Muscle layer of colon (tissue), 2 donors: ENCODE results near the gene NEO1.

ENCODE experiments used
- H3K27ac ChIP-seq: one replicate; pipeline ENCODE4 v1.7.0; 2013; ENCODE audit warnings: low read depth, mild to moderate bottlenecking, low read length, moderate library complexity
- H3K27me3 ChIP-seq, 2 donors: one replicate each; pipeline ENCODE4 v1.7.0; 2013; ENCODE audit warnings: low read length in 2 of 2, mild to moderate bottlenecking in 2 of 2; ENCODE audit not compliant: insufficient read depth in 2 of 2, control insufficient read depth in 1 of 2
- H3K36me3 ChIP-seq: one replicate; pipeline ENCODE4 v1.7.0; 2013; ENCODE audit warnings: mild to moderate bottlenecking, low read length; ENCODE audit not compliant: insufficient read depth
- H3K4me1 ChIP-seq: one replicate; pipeline ENCODE4 v1.7.0; 2013; ENCODE audit warnings: mild to moderate bottlenecking, low read length; ENCODE audit not compliant: insufficient read depth
- H3K4me3 ChIP-seq, 2 donors: one replicate each; pipeline ENCODE4 v1.7.0; 2013; ENCODE audit warnings: low read length in 2 of 2, low read depth in 1 of 2, mild to moderate bottlenecking in 1 of 2, moderate library complexity in 1 of 2
- H3K9ac ChIP-seq: one replicate; pipeline ENCODE4 v1.7.0; 2013; ENCODE audit warnings: low read length
- H3K9me3 ChIP-seq: one replicate; pipeline ENCODE4 v1.7.0; 2013; ENCODE audit warnings: mild to moderate bottlenecking, low read length
- donor health status: abdominal sarcoma.
- donor health status: Adenocarcinoma of cecum.

Gene NEO1

GRCh38 chr15:73034221-73034620 lies 18.0 kb upstream of the NEO1 start:
- H3K36me3 ChIP-seq, result no peaks in the 10 kb centered on the region
- no peak overlapping the region for H3K4me3 ChIP-seq
- H3K9ac ChIP-seq, result no peak overlapping the region
- H3K9me3 ChIP-seq, result no peaks in the 10 kb centered on the region
- H3K27me3 ChIP-seq, result no peaks in the 10 kb centered on the region
- no peak overlapping the region for H3K27ac ChIP-seq
- no peaks in the 10 kb centered on the region for H3K4me1 ChIP-seq

GRCh38 chr15:73035221-73035620 lies 17.0 kb upstream of the NEO1 start:
- Histone ChIP-seq H3K36me3 (no peaks in the 10 kb centered on the region), H3K9ac (no peak overlapping the region)

GRCh38 chr15:73038220-73038619 lies 14.0 kb upstream of the NEO1 start:
- Histone ChIP-seq H3K9ac (no peak overlapping the region), H3K27ac (no peak overlapping the region), H3K36me3 (no peaks in the 10 kb centered on the region), H3K4me1 (no peaks in the 10 kb centered on the region), H3K27me3 (no peaks in the 10 kb centered on the region), H3K4me3 (no peak overlapping the region), H3K9me3 (no peaks in the 10 kb centered on the region)

More at GRCh38 chr15:73035221-73035620, 17.0 kb upstream of the NEO1 start:
- H3K9me3 ChIP-seq, result no peaks in the 10 kb centered on the region
- H3K27ac ChIP-seq, result no peak overlapping the region
- no peaks in the 10 kb centered on the region for H3K27me3 ChIP-seq
- H3K4me1 ChIP-seq, result no peaks in the 10 kb centered on the region
- H3K4me3 ChIP-seq, result no peak overlapping the region

- H3K36me3 ChIP-seq, result no peaks in the 10 kb centered on the region
- no peak overlapping the region for H3K9ac ChIP-seq
- H3K27me3 ChIP-seq, result no peaks in the 10 kb centered on the region
- no peaks in the 10 kb centered on the region for H3K9me3 ChIP-seq
- no peak overlapping the region for H3K4me3 ChIP-seq
- H3K4me1 ChIP-seq, result peaks cover 4% of the 10 kb centered on the region
- no peak overlapping the region for H3K27ac ChIP-seq
These were observed 6.2 kb upstream of the NEO1 start for GRCh38 chr15:73046073-73046472.

GRCh38 chr15:73047882-73048281 lies 4.4 kb upstream of the NEO1 start:
- Histone ChIP-seq H3K27ac (no peak overlapping the region), H3K9me3 (no peaks in the 10 kb centered on the region), H3K27me3 (no peaks in the 10 kb centered on the region), H3K9ac (no peak overlapping the region), H3K4me1 (peaks cover 5% of the 10 kb centered on the region), H3K36me3 (no peaks in the 10 kb centered on the region), H3K4me3 (no peak overlapping the region)

GRCh38 chr15:73048624-73049295 lies 3.5 kb upstream of the NEO1 start:
- no peak overlapping the region for H3K27ac ChIP-seq
- no peak overlapping the region for H3K4me3 ChIP-seq
- peaks cover 5% of the 10 kb centered on the region for H3K4me1 ChIP-seq
- H3K9me3 ChIP-seq, result no peaks in the 10 kb centered on the region
- no peaks in the 10 kb centered on the region for H3K36me3 ChIP-seq
- H3K9ac ChIP-seq, result no peak overlapping the region
- H3K27me3 ChIP-seq, result no peaks in the 10 kb centered on the region

GRCh38 chr15:73049564-73050215 lies 2.6 kb upstream of the NEO1 start:
- Histone ChIP-seq H3K36me3 (no peaks in the 10 kb centered on the region), H3K27ac (no peak overlapping the region), H3K9ac (no peak overlapping the region), H3K9me3 (no peaks in the 10 kb centered on the region), H3K4me3 (no peak overlapping the region), H3K4me1 (peaks cover 5% of the 10 kb centered on the region), H3K27me3 (no peaks in the 10 kb centered on the region)

GRCh38 chr15:73050561-73051295 lies 1.5 kb upstream of the NEO1 start:
- peak overlapping the region; percentile 85 for H3K27ac ChIP-seq
- peak overlapping the region; percentile 61 to 75 for H3K4me3 ChIP-seq
- no peaks in the 10 kb centered on the region for H3K9me3 ChIP-seq
- no peaks in the 10 kb centered on the region for H3K36me3 ChIP-seq
- peaks cover 5% of the 10 kb centered on the region for H3K4me1 ChIP-seq
- H3K9ac ChIP-seq, result peak overlapping the region; percentile 31
- H3K27me3 ChIP-seq, result no peaks in the 10 kb centered on the region

- no peaks in the 10 kb centered on the region for H3K27me3 ChIP-seq
- H3K9ac ChIP-seq, result peak overlapping the region; percentile 31
- H3K4me1 ChIP-seq, result peaks cover 5% of the 10 kb centered on the region
- H3K4me3 ChIP-seq, result peak overlapping the region; percentile 61 to 75
- no peaks in the 10 kb centered on the region for H3K9me3 ChIP-seq
- peak overlapping the region; percentile 88 for H3K27ac ChIP-seq
- no peaks in the 10 kb centered on the region for H3K36me3 ChIP-seq
These were observed 864 bp upstream of the NEO1 start for GRCh38 chr15:73051391-73051806.

- Histone ChIP-seq H3K27me3 (no peaks in the 10 kb centered on the region), H3K36me3 (no peaks in the 10 kb centered on the region), H3K4me3 (peak overlapping the region; percentile 50 to 79), H3K9me3 (no peaks in the 10 kb centered on the region), H3K4me1 (peaks cover 5% of the 10 kb centered on the region), H3K27ac (peak overlapping the region; percentile 64), H3K9ac (peak overlapping the region; percentile 51)
These were observed 562 bp downstream of the NEO1 start for GRCh38 chr15:73052653-73053397.

- Histone ChIP-seq H3K4me3 (peak overlapping the region; percentile 50 to 79), H3K4me1 (peaks cover 5% of the 10 kb centered on the region), H3K27me3 (no peaks in the 10 kb centered on the region), H3K36me3 (no peaks in the 10 kb centered on the region), H3K27ac (peak overlapping the region; percentile 64), H3K9ac (peak overlapping the region; percentile 51), H3K9me3 (no peaks in the 10 kb centered on the region)
These were observed 1.1 kb downstream of the NEO1 start for GRCh38 chr15:73053398-73053723.
